M059J (cell line): ENCODE data around the gene ICE1. TPM values are rescaled to one million over a fixed set of nuclear protein-coding genes. Genes with fewer than 3 reads are reported as not detected.
"Not testable (repeated sequence)": the region's sequence is repeated elsewhere in the genome, so short reads cannot be mapped to it uniquely, and the experiment has no call there.

Experiments used
- DNase-seq: peaks from one replicate; pipeline ENCODE4 v3.0.0-alpha.2; 2012; ENCODE audit warnings: low read depth
- total RNA-seq: library from RNA; depleted of rRNA; stranded (reverse); fragments of >200 nt; shearing (Covaris generic); gene quantifications from 2 replicates; pipeline ENCODE4 v1.2.3, GENCODE V29; 2014

The ICE1 gene
- total RNA-seq, 1 experiment from 2014 or later, result 20.8 TPM

- DNase-seq, result no peak
These were observed 65.3 kb downstream of the ICE1 start for GRCh38 chr5:5487585-5488360.

GRCh38 chr5:5490774-5491347, 68.4 kb downstream of the ICE1 start:
- DNase-seq, result no peak

GRCh38 chr5:5492087-5492933, 69.8 kb downstream of the ICE1 start:
- peak; percentile 62 for DNase-seq

GRCh38 chr5:5492934-5493271, 70.4 kb downstream of the ICE1 start:
- DNase-seq, result not testable (repeated sequence)

GRCh38 chr5:5494489-5495402, 72.3 kb downstream of the ICE1 start:
- DNase-seq, result no peak

- DNase-seq, result peak; percentile 54
These were observed 74.8 kb downstream of the ICE1 start for GRCh38 chr5:5497152-5497788.

- DNase-seq, result no peak
These were observed 77.0 kb downstream of the ICE1 start for GRCh38 chr5:5499442-5499841.

GRCh38 chr5:5504325-5504724, 81.8 kb downstream of the ICE1 start:
- no peak for DNase-seq

GRCh38 chr5:5505815-5506214, 83.3 kb downstream of the ICE1 start:
- DNase-seq, result no peak

GRCh38 chr5:5508391-5508790, 85.9 kb downstream of the ICE1 start:
- DNase-seq, result no peak

GRCh38 chr5:5511904-5512416, 89.5 kb downstream of the ICE1 start:
- no peak for DNase-seq

GRCh38 chr5:5512543-5512942, 90.1 kb downstream of the ICE1 start:
- no peak for DNase-seq

- DNase-seq, result not testable (repeated sequence)
These were observed 98.1 kb downstream of the ICE1 start for GRCh38 chr5:5520622-5521021.

GRCh38 chr5:5521029-5521428, 98.6 kb downstream of the ICE1 start:
- no peak for DNase-seq

GRCh38 chr5:5521478-5521877, 99.0 kb downstream of the ICE1 start:
- no peak for DNase-seq

GRCh38 chr5:5522336-5522735, 99.9 kb downstream of the ICE1 start:
- no peak for DNase-seq

- DNase-seq, result peak; percentile 70
These were observed 100.6 kb downstream of the ICE1 start for GRCh38 chr5:5523066-5523505.

GRCh38 chr5:5524327-5524726, 101.8 kb downstream of the ICE1 start:
- no peak for DNase-seq

GRCh38 chr5:5531371-5531770, 108.9 kb downstream of the ICE1 start:
- no peak for DNase-seq

GRCh38 chr5:5532306-5533076, 110.0 kb downstream of the ICE1 start:
- DNase-seq, result no peak
